GM23338 (cell line): Measurements from ENCODE around the gene GPR25.

ENCODE experiments used
- CREB1 ChIP-seq: fragments of 250-450 bp; sonication (Bioruptor Pico); IDR thresholded peaks from 2 replicates; pipeline ENCODE4 v1.5.0; 2020; ENCODE audit warnings: low read depth, mild to moderate bottlenecking, moderate library complexity
- CTCF ChIP-seq, 2 experiments: fragments of 200-600 bp in 1 of 2; sonication (generic) in 1 of 2; conservative IDR thresholded peaks; 2 replicates each; pipeline versions ENCODE4 v1.5.1 to v1.6.1; 2016 to 2017; ENCODE audit warnings: antibody characterized with exemption in 2 of 2, low read depth in 2 of 2, mild to moderate bottlenecking in 2 of 2, moderate library complexity in 1 of 2
- ETS1 ChIP-seq: IDR thresholded peaks from 2 replicates; pipeline ENCODE4 v1.6.1; 2016; ENCODE audit warnings: antibody characterized with exemption
- EZH2 ChIP-seq: fragments of 200-600 bp; sonication (generic); IDR thresholded peaks from one replicate; pipeline ENCODE4 v1.8.0; 2017; ENCODE audit warnings: antibody characterized with exemption, mild to moderate bottlenecking, low read depth; ENCODE audit not compliant: unreplicated experiment
- EZH2phosphoT487 ChIP-seq: fragments of 200-600 bp; sonication (generic); IDR thresholded peaks from one replicate; pipeline ENCODE4 v1.8.1; 2018; ENCODE audit warnings: antibody characterized with exemption; ENCODE audit not compliant: unreplicated experiment
- JUNB ChIP-seq: IDR thresholded peaks from one replicate; pipeline ENCODE4 v1.6.1; 2016; ENCODE audit warnings: antibody characterized with exemption; ENCODE audit not compliant: unreplicated experiment
- POLR2AphosphoS5 ChIP-seq: IDR thresholded peaks from 2 replicates; pipeline ENCODE4 v1.6.1; 2016; ENCODE audit warnings: antibody characterized with exemption, low read depth
- ZNF331 ChIP-seq: fragments of 250-450 bp; sonication (Bioruptor Pico); IDR thresholded peaks from 2 replicates; pipeline ENCODE4 v1.5.0; 2020; ENCODE audit warnings: low read depth, mild to moderate bottlenecking, moderate library complexity
- TF ChIP-seq, protein P1 (sequence below): IDR thresholded peaks from one replicate; pipeline ENCODE4 v1.6.1; 2018; ENCODE audit warnings: antibody characterized with exemption; ENCODE audit not compliant: unreplicated experiment

GRCh38 chr1:200869753-200870391, 2.9 kb upstream of the GPR25 start:
- no peak for TF ChIP-seq CTCF (conservative IDR thresholded peaks at IDR 0.05; ENCODE audit: low read depth in 2 of 2)
- TF ChIP-seq POLR2AphosphoS5: no peak
- TF ChIP-seq, protein P1, sequence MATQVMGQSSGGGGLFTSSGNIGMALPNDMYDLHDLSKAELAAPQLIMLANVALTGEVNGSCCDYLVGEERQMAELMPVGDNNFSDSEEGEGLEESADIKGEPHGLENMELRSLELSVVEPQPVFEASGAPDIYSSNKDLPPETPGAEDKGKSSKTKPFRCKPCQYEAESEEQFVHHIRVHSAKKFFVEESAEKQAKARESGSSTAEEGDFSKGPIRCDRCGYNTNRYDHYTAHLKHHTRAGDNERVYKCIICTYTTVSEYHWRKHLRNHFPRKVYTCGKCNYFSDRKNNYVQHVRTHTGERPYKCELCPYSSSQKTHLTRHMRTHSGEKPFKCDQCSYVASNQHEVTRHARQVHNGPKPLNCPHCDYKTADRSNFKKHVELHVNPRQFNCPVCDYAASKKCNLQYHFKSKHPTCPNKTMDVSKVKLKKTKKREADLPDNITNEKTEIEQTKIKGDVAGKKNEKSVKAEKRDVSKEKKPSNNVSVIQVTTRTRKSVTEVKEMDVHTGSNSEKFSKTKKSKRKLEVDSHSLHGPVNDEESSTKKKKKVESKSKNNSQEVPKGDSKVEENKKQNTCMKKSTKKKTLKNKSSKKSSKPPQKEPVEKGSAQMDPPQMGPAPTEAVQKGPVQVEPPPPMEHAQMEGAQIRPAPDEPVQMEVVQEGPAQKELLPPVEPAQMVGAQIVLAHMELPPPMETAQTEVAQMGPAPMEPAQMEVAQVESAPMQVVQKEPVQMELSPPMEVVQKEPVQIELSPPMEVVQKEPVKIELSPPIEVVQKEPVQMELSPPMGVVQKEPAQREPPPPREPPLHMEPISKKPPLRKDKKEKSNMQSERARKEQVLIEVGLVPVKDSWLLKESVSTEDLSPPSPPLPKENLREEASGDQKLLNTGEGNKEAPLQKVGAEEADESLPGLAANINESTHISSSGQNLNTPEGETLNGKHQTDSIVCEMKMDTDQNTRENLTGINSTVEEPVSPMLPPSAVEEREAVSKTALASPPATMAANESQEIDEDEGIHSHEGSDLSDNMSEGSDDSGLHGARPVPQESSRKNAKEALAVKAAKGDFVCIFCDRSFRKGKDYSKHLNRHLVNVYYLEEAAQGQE: no peak
- no peak for TF ChIP-seq JUNB
- TF ChIP-seq CREB1 (CRISPR knock-in tag): no peak
- TF ChIP-seq EZH2: no peak
- no peak for TF ChIP-seq EZH2phosphoT487
- TF ChIP-seq ETS1: no peak
- no peak for TF ChIP-seq ZNF331 (CRISPR knock-in tag)
